Spinal cord (tissue), 10 donors: Measurements from ENCODE around the gene ZCCHC24. TPM values are rescaled to one million over a fixed set of nuclear protein-coding genes. Genes with fewer than 3 reads are reported as not detected.

ENCODE experiments used
- DNase-seq, 6 donors: peaks; one replicate each; pipeline versions ENCODE4 v3.0.0 to v3.0.0-alpha.2; 2013 to 2015; ENCODE audit warnings: low spot score in 6 of 6, low read depth in 4 of 6
- H3K27ac ChIP-seq: one replicate; pipeline ENCODE4 v1.5.1; 2013; ENCODE audit warnings: low read depth, low read length, control low read depth
- H3K27me3 ChIP-seq: one replicate; pipeline ENCODE4 v1.6.1; 2013; ENCODE audit warnings: low read length; ENCODE audit not compliant: control insufficient read depth, insufficient read depth
- H3K36me3 ChIP-seq: one replicate; pipeline ENCODE4 v1.6.1; 2013; ENCODE audit warnings: low read length; ENCODE audit not compliant: control insufficient read depth, insufficient read depth
- H3K4me1 ChIP-seq: one replicate; pipeline ENCODE4 v1.6.1; 2013; ENCODE audit warnings: low read length; ENCODE audit not compliant: control insufficient read depth, insufficient read depth
- H3K4me3 ChIP-seq: one replicate; pipeline ENCODE4 v1.5.1; 2013; ENCODE audit warnings: low read depth, low read length, control low read depth
- H3K9me3 ChIP-seq: one replicate; pipeline ENCODE4 v1.6.1; 2013; ENCODE audit warnings: low read length; ENCODE audit not compliant: control insufficient read depth, insufficient read depth
- WGBS: methylation state at CpG from one replicate; pipeline ENCODE4 v1.1.5; 2013; ENCODE audit warnings: missing lambda C conversion rate; ENCODE audit not compliant: insufficient coverage; 5-methylcytosine and 5-hydroxymethylcytosine counted together
- polyA plus RNA-seq, 2 donors: library from polyadenylated mRNA; unstranded; fragments of 120-200 nt; gene quantifications; one replicate each; pipeline ENCODE4 v1.2.1, GENCODE V29; 2013; ENCODE audit not compliant: insufficient read length in 2 of 2
- total RNA-seq, 2 donors: library from RNA; depleted of rRNA in 1 of 2; stranded (reverse); fragments of 120-200 nt in 1 of 2; fragments of >200 nt in 1 of 2; gene quantifications; one replicate each; pipeline versions ENCODE4 v1.2.3 to v1.2.4, GENCODE V29; 2013 to 2014
- donor health status: healthy.

ZCCHC24 gene
- total and polyA plus RNA-seq, 4 donors: 22.9 to 75.2 (median 56.3) TPM

- Histone ChIP-seq H3K4me1 (peaks cover 7% of the 10 kb centered on the region), H3K4me3 (no peak overlapping the region), H3K27me3 (no peaks in the 10 kb centered on the region), H3K27ac (no peak overlapping the region), H3K36me3 (no peaks in the 10 kb centered on the region), H3K9me3 (no peaks in the 10 kb centered on the region)
- 87% methylated on average over 10 of the region's 10 CpGs for WGBS
- no peak for DNase-seq
These were observed 18.4 kb upstream of the ZCCHC24 start for GRCh38 chr10:79463578-79464496.

GRCh38 chr10:79460687-79461086, 15.3 kb upstream of the ZCCHC24 start:
- no peaks in the 10 kb centered on the region for H3K4me1 ChIP-seq
- 100% methylated on average over 3 of the region's 4 CpGs for whole genome bisulfite sequencing
- no peaks in the 10 kb centered on the region for H3K27me3 ChIP-seq
- H3K4me3 ChIP-seq: no peak overlapping the region
- H3K27ac ChIP-seq: no peak overlapping the region
- H3K9me3 ChIP-seq: no peaks in the 10 kb centered on the region
- DNase-seq: no peak
- H3K36me3 ChIP-seq: no peaks in the 10 kb centered on the region

- Histone ChIP-seq H3K9me3 (no peaks in the 10 kb centered on the region), H3K4me1 (no peaks in the 10 kb centered on the region), H3K27ac (no peak overlapping the region), H3K27me3 (no peaks in the 10 kb centered on the region), H3K36me3 (no peaks in the 10 kb centered on the region), H3K4me3 (no peak overlapping the region)
- no peak for DNase-seq
- 69% methylated on average over 1 of the region's 1 CpG for WGBS
These were observed 13.8 kb upstream of the ZCCHC24 start for GRCh38 chr10:79459243-79459642.

GRCh38 chr10:79458483-79458882, 13.1 kb upstream of the ZCCHC24 start:
- 89% methylated on average over 2 of the region's 4 CpGs for WGBS
- Histone ChIP-seq H3K36me3 (no peaks in the 10 kb centered on the region), H3K4me3 (no peak overlapping the region), H3K27ac (no peak overlapping the region), H3K9me3 (no peaks in the 10 kb centered on the region), H3K27me3 (no peaks in the 10 kb centered on the region), H3K4me1 (no peaks in the 10 kb centered on the region)
- no peak for DNase-seq

GRCh38 chr10:79457256-79457785, 11.9 kb upstream of the ZCCHC24 start:
- peaks cover 2% of the 10 kb centered on the region for H3K4me1 ChIP-seq
- no peak for DNase-seq
- no peaks in the 10 kb centered on the region for H3K36me3 ChIP-seq
- no peak overlapping the region for H3K4me3 ChIP-seq
- no peaks in the 10 kb centered on the region for H3K9me3 ChIP-seq
- no peaks in the 10 kb centered on the region for H3K27me3 ChIP-seq
- 96% methylated on average over 5 of the region's 7 CpGs for WGBS
- H3K27ac ChIP-seq: no peak overlapping the region

DNA sequence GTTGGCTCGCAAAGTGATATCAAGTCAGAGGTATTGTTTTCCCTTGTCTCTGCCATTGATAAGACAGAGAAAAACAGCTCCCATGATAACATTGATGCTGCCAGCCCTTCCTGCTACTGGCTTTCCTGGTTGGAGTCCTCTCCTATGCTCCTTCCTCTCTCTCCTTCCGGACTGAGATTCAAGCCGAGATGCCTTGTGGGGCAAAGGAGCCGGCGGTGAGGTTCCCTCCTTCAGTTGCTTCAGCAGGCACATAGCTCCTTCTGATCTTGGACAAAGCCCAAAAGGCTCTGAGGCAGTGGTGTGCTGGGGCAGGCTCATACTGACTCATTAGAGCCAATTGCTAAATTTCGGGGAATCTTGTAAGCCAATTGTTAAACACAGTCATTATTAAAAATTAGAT, 8.8 kb upstream of the ZCCHC24 start:
- Histone ChIP-seq H3K36me3 (no peaks in the 10 kb centered on the region), H3K27ac (no peak overlapping the region), H3K27me3 (no peaks in the 10 kb centered on the region), H3K4me1 (peaks cover 4% of the 10 kb centered on the region), H3K9me3 (no peaks in the 10 kb centered on the region), H3K4me3 (no peak overlapping the region)
- no peak for DNase-seq
- WGBS: 77% methylated on average over 2 of the region's 6 CpGs

- Histone ChIP-seq H3K36me3 (no peaks in the 10 kb centered on the region), H3K4me3 (no peak overlapping the region), H3K9me3 (no peaks in the 10 kb centered on the region), H3K27me3 (no peaks in the 10 kb centered on the region), H3K27ac (no peak overlapping the region), H3K4me1 (peaks cover 4% of the 10 kb centered on the region)
- WGBS: 75% methylated on average over 1 of the region's 3 CpGs
- DNase-seq: no peak
These were observed 8.0 kb upstream of the ZCCHC24 start for GRCh38 chr10:79453392-79453791.

DNA sequence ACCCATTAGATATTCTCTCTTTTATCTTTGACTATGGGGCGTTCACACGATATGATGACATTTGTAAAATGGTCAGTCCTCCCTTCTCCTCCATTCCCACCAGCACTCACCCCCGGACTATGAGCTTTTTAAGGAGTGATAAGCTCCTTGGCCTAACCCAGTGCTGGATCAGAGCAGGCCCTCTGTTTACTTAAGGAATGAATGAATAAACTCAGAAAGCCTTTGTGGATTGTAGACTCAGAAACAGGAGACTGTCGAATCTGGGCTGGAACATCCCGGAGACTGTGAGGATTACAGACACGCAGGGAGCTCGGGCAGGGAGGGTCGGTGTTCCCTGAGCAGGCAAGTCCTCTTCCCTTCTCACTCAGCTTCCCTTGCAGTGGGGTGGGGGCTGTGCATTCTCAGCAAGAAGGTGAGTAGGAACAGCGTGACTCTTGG, 6.8 kb upstream of the ZCCHC24 start:
- 64% methylated on average over 2 of the region's 9 CpGs for WGBS
- H3K4me3 ChIP-seq: no peak overlapping the region
- no peaks in the 10 kb centered on the region for H3K9me3 ChIP-seq
- peaks cover 4% of the 10 kb centered on the region for H3K4me1 ChIP-seq
- H3K27me3 ChIP-seq: no peaks in the 10 kb centered on the region
- H3K36me3 ChIP-seq: no peaks in the 10 kb centered on the region
- no peak for DNase-seq
- H3K27ac ChIP-seq: peak overlapping the region; percentile 25

GRCh38 chr10:79451046-79451699, 5.7 kb upstream of the ZCCHC24 start:
- H3K4me3 ChIP-seq: no peak overlapping the region
- H3K27ac ChIP-seq: no peak overlapping the region
- H3K27me3 ChIP-seq: no peaks in the 10 kb centered on the region
- peaks cover 13% of the 10 kb centered on the region for H3K4me1 ChIP-seq
- H3K9me3 ChIP-seq: no peaks in the 10 kb centered on the region
- H3K36me3 ChIP-seq: no peaks in the 10 kb centered on the region
- 99% methylated on average over 8 of the region's 14 CpGs for WGBS
- DNase-seq: no peak
